HEK293T (cell line): Measurements from ENCODE around the gene NSDHL.

Source experiments
- ARNT ChIP-seq: fragments of 450-650 bp; IDR thresholded peaks from 2 replicates; pipeline ENCODE4 v1.6.1; 2017; ENCODE audit warnings: mild to moderate bottlenecking
- BHLHE40 ChIP-seq: fragments of 450-650 bp; IDR thresholded peaks from 2 replicates; pipeline ENCODE4 v1.6.1; 2016; ENCODE audit warnings: mild to moderate bottlenecking, moderate library complexity, borderline replicate concordance
- ELF4 ChIP-seq: fragments of 450-650 bp; IDR thresholded peaks from 2 replicates; pipeline ENCODE4 v1.6.1; 2017; ENCODE audit warnings: antibody characterized with exemption
- FOXK2 ChIP-seq: fragments of 450-650 bp; IDR thresholded peaks from 2 replicates; pipeline ENCODE4 v1.6.1; 2016; ENCODE audit warnings: mild to moderate bottlenecking
- FOXM1 ChIP-seq: fragments of 450-650 bp; IDR thresholded peaks from 2 replicates; pipeline ENCODE4 v1.6.1; 2017; ENCODE audit warnings: mild to moderate bottlenecking, borderline replicate concordance
- HDGF ChIP-seq: fragments of 450-650 bp; IDR thresholded peaks from 2 replicates; pipeline ENCODE4 v1.6.1; 2017; ENCODE audit warnings: antibody characterized with exemption, borderline replicate concordance
- L3MBTL2 ChIP-seq: fragments of 450-650 bp; conservative IDR thresholded peaks from 2 replicates; pipeline ENCODE4 v1.6.1; 2016; ENCODE audit warnings: mild to moderate bottlenecking
- LEF1 ChIP-seq: fragments of 450-650 bp; IDR thresholded peaks from 2 replicates; pipeline ENCODE4 v1.6.1; 2017; ENCODE audit warnings: mild to moderate bottlenecking, borderline replicate concordance
- NFRKB ChIP-seq: fragments of 450-650 bp; IDR thresholded peaks from 2 replicates; pipeline ENCODE4 v1.6.1; 2016; ENCODE audit warnings: mild to moderate bottlenecking, moderate library complexity
- SP1 ChIP-seq: fragments of 450-650 bp; IDR thresholded peaks from 2 replicates; pipeline ENCODE4 v1.6.1; 2017
- SUZ12 ChIP-seq: fragments of 450-650 bp; IDR thresholded peaks from 2 replicates; pipeline ENCODE4 v1.6.1; 2016; ENCODE audit warnings: mild to moderate bottlenecking
- TARDBP ChIP-seq: fragments of 450-650 bp; IDR thresholded peaks from 2 replicates; pipeline ENCODE4 v1.6.1; 2016
- ZNF384 ChIP-seq: fragments of 450-650 bp; IDR thresholded peaks from 2 replicates; pipeline ENCODE4 v1.6.1; 2016
- TF ChIP-seq, protein P1 (sequence below): fragments of 450-650 bp; IDR thresholded peaks from 2 replicates; pipeline ENCODE4 v1.6.1; 2016

- TF ChIP-seq FOXK2: no peak
- TF ChIP-seq TARDBP: no peak
- TF ChIP-seq SP1: no peak
- TF ChIP-seq HDGF: no peak
- no peak for TF ChIP-seq SUZ12
- no peak for TF ChIP-seq ZNF384
- TF ChIP-seq BHLHE40: no peak
- TF ChIP-seq, protein P1, sequence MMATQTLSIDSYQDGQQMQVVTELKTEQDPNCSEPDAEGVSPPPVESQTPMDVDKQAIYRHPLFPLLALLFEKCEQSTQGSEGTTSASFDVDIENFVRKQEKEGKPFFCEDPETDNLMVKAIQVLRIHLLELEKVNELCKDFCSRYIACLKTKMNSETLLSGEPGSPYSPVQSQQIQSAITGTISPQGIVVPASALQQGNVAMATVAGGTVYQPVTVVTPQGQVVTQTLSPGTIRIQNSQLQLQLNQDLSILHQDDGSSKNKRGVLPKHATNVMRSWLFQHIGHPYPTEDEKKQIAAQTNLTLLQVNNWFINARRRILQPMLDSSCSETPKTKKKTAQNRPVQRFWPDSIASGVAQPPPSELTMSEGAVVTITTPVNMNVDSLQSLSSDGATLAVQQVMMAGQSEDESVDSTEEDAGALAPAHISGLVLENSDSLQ: no peak
- no peak for TF ChIP-seq LEF1
- no peak for TF ChIP-seq NFRKB
- no peak for TF ChIP-seq L3MBTL2
- TF ChIP-seq ELF4: no peak
- TF ChIP-seq ARNT: no peak
- no peak for TF ChIP-seq FOXM1
Observed at GRCh38 chrX:152895724-152896420, 65.0 kb downstream of the NSDHL start.
